Prostate gland (tissue), 2 donors: ENCODE results near the gene SLC38A11. TPM values are rescaled to one million over a fixed set of nuclear protein-coding genes. Genes with fewer than 3 reads are reported as not detected.

Source experiments
- DNase-seq: peaks from one replicate; pipeline ENCODE4 v3.0.0-alpha.2; 2019; ENCODE audit warnings: low spot score
- H3K27ac ChIP-seq, 2 donors: fragments of 200-600 bp; sonication (generic); 2 replicates each; pipeline ENCODE4 v1.5.1; 2017 to 2019
- H3K27me3 ChIP-seq: fragments of 200-600 bp; sonication (generic); replicated peaks from 2 replicates; pipeline ENCODE4 v1.5.1; 2019; ENCODE audit not compliant: insufficient read depth
- H3K36me3 ChIP-seq, 2 donors: fragments of 200-600 bp; sonication (generic); 1 replicate in 1 of 2; 2 replicates in 1 of 2; pipeline versions ENCODE4 v1.5.1 to v1.8.1; 2017 to 2019
- H3K4me1 ChIP-seq: fragments of 200-600 bp; sonication (generic); replicated peaks from 2 replicates; pipeline ENCODE4 v1.5.1; 2019
- H3K4me3 ChIP-seq, 2 donors: fragments of 200-600 bp; sonication (generic); 2 replicates each; pipeline ENCODE4 v1.5.1; 2017 to 2019
- H3K9me3 ChIP-seq: fragments of 200-600 bp; sonication (generic); 2 replicates; pipeline ENCODE4 v1.5.1; 2017
- CTCF ChIP-seq, 4 experiments: fragments of 200-600 bp in 2 of 4; fragments of 450-650 bp in 2 of 4; sonication (generic) in 2 of 4; IDR thresholded peaks; 1 replicate in 3 of 4; 2 replicates in 1 of 4; pipeline ENCODE4 v1.5.1; 2016 to 2019; ENCODE audit warnings: antibody characterized with exemption in 4 of 4, mild to moderate bottlenecking in 2 of 4, moderate library complexity in 2 of 4
- POLR2A ChIP-seq: fragments of 450-650 bp; IDR thresholded peaks from one replicate; pipeline ENCODE4 v1.6.1; 2016; ENCODE audit warnings: antibody characterized with exemption, mild to moderate bottlenecking
- POLR2AphosphoS5 ChIP-seq: sonication (generic); formaldehyde crosslinking; IDR thresholded peaks from one replicate; pipeline ENCODE4 v1.6.1; 2017; ENCODE audit warnings: antibody characterized with exemption
- WGBS: methylation state at CpG from one replicate; pipeline ENCODE4 v1.1.5; 2018; 5-methylcytosine and 5-hydroxymethylcytosine counted together
- intact Hi-C: fragments of 100-400 bp; cut with DNase I; formaldehyde crosslinking; loops from one replicate; pipeline ENCODE4 v1.14.2; 2022
- total RNA-seq, 2 donors: library from RNA; depleted of rRNA; stranded (reverse); fragments of >200 nt; gene quantifications; one replicate each; pipeline ENCODE4 v1.1.0, GENCODE V29; 2016

Gene SLC38A11
- total RNA-seq, 2 donors from 2014 or later, result 2.8 to 3.0 TPM

GRCh38 chr2:164906947-164907346 is 48.4 kb downstream of the SLC38A11 start:
- WGBS, result 98% methylated on average over 2 of the region's 2 CpGs
- intact Hi-C loops, result no loop called here
- H3K4me3 ChIP-seq, result no peak overlapping the region
- no peaks in the 10 kb centered on the region for H3K4me1 ChIP-seq
- no peak overlapping the region for H3K27ac ChIP-seq
- no peaks in the 10 kb centered on the region for H3K36me3 ChIP-seq
- H3K27me3 ChIP-seq, result no peaks in the 10 kb centered on the region
- DNase-seq, result no peak
- TF ChIP-seq POLR2A (no peak), POLR2AphosphoS5 (no peak), CTCF (IDR thresholded peaks at IDR 0.05) (no peak)
- H3K9me3 ChIP-seq, result no peaks in the 10 kb centered on the region

- 96% methylated on average over 6 of the region's 6 CpGs for WGBS
- Histone ChIP-seq H3K9me3 (no peaks in the 10 kb centered on the region), H3K27ac (no peak overlapping the region), H3K4me1 (no peaks in the 10 kb centered on the region), H3K36me3 (no peaks in the 10 kb centered on the region), H3K27me3 (no peaks in the 10 kb centered on the region), H3K4me3 (no peak overlapping the region)
- no peak for DNase-seq
- intact Hi-C loops, result no loop called here
- TF ChIP-seq CTCF (IDR thresholded peaks at IDR 0.05) (no peak), POLR2AphosphoS5 (no peak), POLR2A (no peak)
Measured at GRCh38 chr2:164905307-164905706, 50.0 kb downstream of the SLC38A11 start.

- Histone ChIP-seq H3K36me3 (no peaks in the 10 kb centered on the region), H3K4me1 (no peaks in the 10 kb centered on the region), H3K4me3 (no peak overlapping the region), H3K9me3 (no peaks in the 10 kb centered on the region), H3K27ac (no peak overlapping the region), H3K27me3 (no peaks in the 10 kb centered on the region)
- TF ChIP-seq POLR2AphosphoS5 (peak; percentile 63), POLR2A (no peak), CTCF (IDR thresholded peaks at IDR 0.05) (no peak)
- peak; percentile 63 for DNase-seq
- 11% methylated on average over 2 of the region's 2 CpGs for WGBS
- intact Hi-C loops, result no loop called here
Measured at GRCh38 chr2:164903951-164904350, 51.4 kb downstream of the SLC38A11 start.

- no peaks in the 10 kb centered on the region for H3K9me3 ChIP-seq
- TF ChIP-seq POLR2A, result no peak
- no peak for TF ChIP-seq POLR2AphosphoS5
- no peak for TF ChIP-seq CTCF (IDR thresholded peaks at IDR 0.05)
- H3K27ac ChIP-seq, result no peak overlapping the region
- no peak for DNase-seq
- H3K4me3 ChIP-seq, result no peak overlapping the region
- H3K27me3 ChIP-seq, result no peaks in the 10 kb centered on the region
- H3K36me3 ChIP-seq, result no peaks in the 10 kb centered on the region
- intact Hi-C loops, result no loop called here
- no peaks in the 10 kb centered on the region for H3K4me1 ChIP-seq
Measured at GRCh38 chr2:164903204-164903603, 52.1 kb downstream of the SLC38A11 start.

GRCh38 chr2:164899121-164899520 is 56.2 kb downstream of the SLC38A11 start:
- H3K36me3 ChIP-seq, result no peaks in the 10 kb centered on the region
- no peak for TF ChIP-seq POLR2A
- TF ChIP-seq POLR2AphosphoS5, result no peak
- TF ChIP-seq CTCF (IDR thresholded peaks at IDR 0.05), result no peak
- H3K4me1 ChIP-seq, result no peaks in the 10 kb centered on the region
- no peak overlapping the region for H3K4me3 ChIP-seq
- H3K27ac ChIP-seq, result no peak overlapping the region
- DNase-seq, result no peak
- H3K27me3 ChIP-seq, result no peaks in the 10 kb centered on the region
- H3K9me3 ChIP-seq, result no peaks in the 10 kb centered on the region
- intact Hi-C loops, result no loop called here
- 100% methylated on average over 1 of the region's 1 CpG for WGBS
